GM12873 (cell line): ENCODE data around the gene SIGLEC7.

Experiments
- CTCF ChIP-seq: IDR thresholded peaks from 2 replicates; pipeline ENCODE4 v1.5.1; 2012; ENCODE audit warnings: low read depth, mild to moderate bottlenecking, moderate library complexity, low read length, control low read depth; ENCODE audit not compliant: insufficient read depth; ENCODE audit errors: missing control alignments

The SIGLEC7 gene

DNA sequence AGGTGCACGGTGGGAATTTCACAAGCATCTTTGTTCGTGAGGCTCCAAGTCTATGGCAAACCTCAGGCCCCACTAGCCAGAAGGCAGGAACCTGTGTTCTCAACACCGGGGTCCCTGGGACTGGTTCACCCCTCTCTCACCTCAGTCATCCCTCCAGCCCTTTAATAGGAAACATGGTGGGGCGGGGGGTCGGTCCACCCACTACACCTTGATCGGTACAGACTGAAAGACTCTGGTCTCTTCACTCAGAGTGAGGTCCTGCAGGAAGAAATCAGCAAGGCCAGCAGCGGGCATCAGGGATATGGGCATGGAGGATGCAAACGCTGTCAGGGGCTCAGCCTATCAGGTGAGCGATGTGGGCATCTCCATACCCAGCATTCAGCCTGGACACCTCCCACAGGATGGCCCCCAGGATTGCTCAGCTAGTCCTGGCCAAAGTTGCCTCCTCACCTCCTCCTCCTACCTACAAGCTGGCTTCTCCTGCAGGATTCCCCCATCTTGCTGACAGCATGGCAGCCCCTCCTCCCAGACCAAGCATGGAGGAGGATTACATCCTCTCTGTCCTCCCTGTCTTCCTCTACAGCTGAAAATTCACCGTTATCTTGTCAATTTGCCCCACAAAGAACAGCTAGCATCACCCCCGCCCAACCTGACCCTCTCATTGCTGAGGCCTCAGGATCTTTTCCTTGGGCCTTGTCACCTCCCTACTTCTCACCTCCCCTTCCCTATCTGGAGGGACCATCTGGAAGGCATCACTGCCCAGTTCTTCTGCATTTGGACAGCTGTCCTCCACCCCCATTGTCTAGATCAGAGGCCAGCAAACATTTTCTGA lies 45.5 kb downstream of the SIGLEC7 start:
- no peak for TF ChIP-seq CTCF

GRCh38 chr19:51188227-51188559 lies 46.1 kb downstream of the SIGLEC7 start:
- TF ChIP-seq CTCF = no peak

- no peak for TF ChIP-seq CTCF
Measured at GRCh38 chr19:51192689-51193088, 50.6 kb downstream of the SIGLEC7 start.

- no peak for TF ChIP-seq CTCF
Measured at GRCh38 chr19:51194527-51195315, 52.6 kb downstream of the SIGLEC7 start.

- TF ChIP-seq CTCF = no peak
Measured at GRCh38 chr19:51195316-51195586, 53.1 kb downstream of the SIGLEC7 start.

GRCh38 chr19:51195616-51196015 lies 53.5 kb downstream of the SIGLEC7 start:
- TF ChIP-seq CTCF = no peak

- no peak for TF ChIP-seq CTCF
Measured at GRCh38 chr19:51196181-51196580, 54.1 kb downstream of the SIGLEC7 start.
